ENCODE measurements around the gene C10orf105. TPM values are rescaled to one million over a fixed set of nuclear protein-coding genes. Genes with fewer than 3 reads are reported as not detected.

Gene C10orf105
- total RNA-seq, 5 donors from 2014 or later (not counting 1 experiment from before 2014, with no cell fraction given), result 0.15 to 0.45 (median 0.16) TPM

GRCh38 chr10:71685554-71686232 lies 33.9 kb downstream of the C10orf105 start:
- DNase-seq (no peak), ATAC-seq (replicated peaks in 1 of 4) (no peak)
- Histone ChIP-seq H3K4me3 (ENCODE audit: control insufficient read depth in 1 of 2, extremely low read depth in 1 of 2, low read length in 1 of 2) (no peak overlapping the region), H3K36me3 (ENCODE audit: control insufficient read depth in 2 of 2, extremely low read depth in 1 of 2, insufficient read depth in 1 of 2, low read length in 1 of 2) (no peaks in the 10 kb centered on the region), H3K27me3 (replicated peaks in 1 of 2; ENCODE audit: control insufficient read depth in 2 of 2, extremely low read depth in 1 of 2, insufficient read depth in 2 of 2, low read length in 1 of 2) (peaks cover 0 to 8% of the 10 kb centered on the region in 2 experiments), H3K27ac (ENCODE audit: low read length) (no peak overlapping the region), H3K4me1 (ENCODE audit: control insufficient read depth in 1 of 2, extremely low read depth in 1 of 2, insufficient read depth in 2 of 2, low read length in 2 of 2) (peaks cover 0 to 7% of the 10 kb centered on the region in 2 experiments), H3K9me3 (no peaks in the 10 kb centered on the region)
- no peak overlapping the region for H3K4me3 Mint-ChIP-seq
- no peaks in the 10 kb centered on the region for H3K27me3 Mint-ChIP-seq
- no peaks in the 10 kb centered on the region for H3K36me3 Mint-ChIP-seq
- POLR2A ChIA-PET, result no interaction called here
- 91% methylated on average over 9 of the region's 13 CpGs for WGBS (ENCODE audit: insufficient coverage)
- H3K4me1 Mint-ChIP-seq, result peaks cover 0 to 9% (median 3%) of the 10 kb centered on the region in 3 donors
- CTCF ChIA-PET, result interaction anchor here in 1 of 2 donors (0.6 kb wide), 1 partner anchor 535 kb away, joined by 4 read pairs; no protein-coding TSS in a partner anchor
- H3K9me3 Mint-ChIP-seq, result peaks cover 2 to 4% (median 4%) of the 10 kb centered on the region in 3 donors
- H3K27ac Mint-ChIP-seq, result no peak overlapping the region

DNA sequence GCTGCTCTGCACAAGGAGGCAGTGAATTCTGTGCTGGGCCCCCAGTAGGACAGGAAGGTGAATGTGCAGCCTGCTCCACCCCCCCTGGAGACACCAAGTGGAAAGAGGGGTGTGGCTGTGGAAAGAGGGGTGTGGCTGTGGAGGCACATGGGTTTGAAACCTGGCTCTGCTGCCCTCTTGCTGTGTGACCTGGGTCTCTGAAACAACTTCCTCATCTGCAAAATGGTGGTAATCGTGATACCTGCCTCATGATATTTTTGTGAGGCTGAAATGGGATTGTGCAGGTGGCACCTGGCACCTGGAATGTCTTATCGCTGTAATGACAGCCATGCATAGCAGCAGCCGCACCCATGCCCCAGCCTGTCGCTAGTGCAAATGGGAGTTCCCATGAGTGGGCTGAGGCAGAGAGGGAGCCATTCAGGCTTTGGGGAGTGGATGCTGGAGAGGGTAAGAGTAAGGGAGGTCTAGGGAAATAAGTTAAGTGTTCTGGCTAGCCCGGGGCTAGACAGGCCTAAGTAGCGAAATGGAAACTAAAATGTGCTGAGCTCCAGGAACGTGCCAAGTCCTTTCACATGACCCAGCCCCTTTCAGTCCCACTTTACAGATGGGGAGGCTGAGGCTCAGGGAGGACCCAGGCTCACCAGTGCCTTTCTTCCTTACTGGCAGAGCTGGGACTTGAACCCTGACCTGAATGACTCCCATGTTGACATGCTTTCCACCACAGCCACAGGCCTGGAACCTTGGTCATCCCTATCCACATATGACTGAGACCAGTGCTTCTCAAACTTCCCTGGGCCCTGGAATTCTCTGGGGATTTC lies 35.0 kb downstream of the C10orf105 start:
- peaks cover 0 to 14% of the 10 kb centered on the region in 2 experiments for H3K27me3 ChIP-seq (replicated peaks in 1 of 2; ENCODE audit: control insufficient read depth in 2 of 2, extremely low read depth in 1 of 2, insufficient read depth in 2 of 2, low read length in 1 of 2)
- ChIA-PET POLR2A (no interaction called here), CTCF (no interaction called here)
- WGBS (ENCODE audit: insufficient coverage), result 74% methylated on average over 5 of the region's 7 CpGs
- H3K4me3 ChIP-seq (ENCODE audit: control insufficient read depth in 1 of 2, extremely low read depth in 1 of 2, low read length in 1 of 2), result no peak overlapping the region
- no peak overlapping the region for H3K4me3 Mint-ChIP-seq
- H3K27ac ChIP-seq (ENCODE audit: low read length), result no peak overlapping the region
- no peak overlapping the region for H3K27ac Mint-ChIP-seq
- peaks cover 0 to 7% of the 10 kb centered on the region in 2 experiments for H3K4me1 ChIP-seq (ENCODE audit: control insufficient read depth in 1 of 2, extremely low read depth in 1 of 2, insufficient read depth in 2 of 2, low read length in 2 of 2)
- ATAC-seq (replicated peaks in 1 of 4) (no peak), DNase-seq (no peak)
- H3K36me3 Mint-ChIP-seq, result no peaks in the 10 kb centered on the region
- no peaks in the 10 kb centered on the region for H3K36me3 ChIP-seq (ENCODE audit: control insufficient read depth in 2 of 2, extremely low read depth in 1 of 2, insufficient read depth in 1 of 2, low read length in 1 of 2)
- no peaks in the 10 kb centered on the region for H3K9me3 ChIP-seq
- peaks cover 0 to 9% (median 3%) of the 10 kb centered on the region in 3 donors for H3K4me1 Mint-ChIP-seq
- no peaks in the 10 kb centered on the region for H3K27me3 Mint-ChIP-seq
- H3K9me3 Mint-ChIP-seq, result peaks cover 2 to 4% (median 4%) of the 10 kb centered on the region in 3 donors

DNA sequence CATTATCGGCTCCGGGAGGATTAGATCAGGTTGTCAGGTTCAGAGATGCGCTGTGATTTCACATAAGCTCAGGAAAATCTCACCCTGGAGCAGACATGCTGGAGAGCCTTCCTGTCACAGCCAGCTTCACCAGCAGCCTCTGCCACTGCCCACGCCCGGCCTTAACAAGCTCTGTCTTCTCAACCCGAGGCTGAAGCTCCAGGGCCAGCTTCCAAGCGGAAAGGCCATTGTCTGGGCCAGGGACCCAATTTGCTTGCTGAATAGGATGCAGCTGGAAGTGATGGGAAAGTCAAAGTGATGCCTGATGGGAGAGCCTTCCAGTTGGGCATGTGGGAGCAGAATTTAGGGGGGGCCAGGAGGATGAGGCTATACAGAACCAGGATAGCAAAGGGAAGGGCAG lies 36.3 kb downstream of the C10orf105 start:
- peaks cover 2 to 4% (median 3%) of the 10 kb centered on the region in 3 donors for H3K9me3 Mint-ChIP-seq
- no peak overlapping the region for H3K27ac Mint-ChIP-seq
- ChIA-PET CTCF (no interaction called here), POLR2A (no interaction called here)
- Histone ChIP-seq H3K4me1 (ENCODE audit: control insufficient read depth in 1 of 2, extremely low read depth in 1 of 2, insufficient read depth in 2 of 2, low read length in 2 of 2) (peaks cover 0 to 7% of the 10 kb centered on the region in 2 experiments), H3K4me3 (ENCODE audit: control insufficient read depth in 1 of 2, extremely low read depth in 1 of 2, low read length in 1 of 2) (no peak overlapping the region), H3K9me3 (no peaks in the 10 kb centered on the region), H3K36me3 (ENCODE audit: control insufficient read depth in 2 of 2, extremely low read depth in 1 of 2, insufficient read depth in 1 of 2, low read length in 1 of 2) (no peaks in the 10 kb centered on the region), H3K27me3 (replicated peaks in 1 of 2; ENCODE audit: control insufficient read depth in 2 of 2, extremely low read depth in 1 of 2, insufficient read depth in 2 of 2, low read length in 1 of 2) (peaks cover 0 to 20% of the 10 kb centered on the region in 2 experiments), H3K27ac (ENCODE audit: low read length) (no peak overlapping the region)
- 100% methylated on average over 3 of the region's 7 CpGs for WGBS (ENCODE audit: insufficient coverage)
- DNase-seq (no peak), ATAC-seq (replicated peaks in 1 of 4) (no peak)
- no peaks in the 10 kb centered on the region for H3K36me3 Mint-ChIP-seq
- H3K4me3 Mint-ChIP-seq, result no peak overlapping the region
- no peaks in the 10 kb centered on the region for H3K27me3 Mint-ChIP-seq
- peaks cover 0 to 9% (median 3%) of the 10 kb centered on the region in 3 donors for H3K4me1 Mint-ChIP-seq

GRCh38 chr10:71681977-71682376 lies 37.6 kb downstream of the C10orf105 start:
- H3K27me3 ChIP-seq (replicated peaks in 1 of 2; ENCODE audit: control insufficient read depth in 2 of 2, extremely low read depth in 1 of 2, insufficient read depth in 2 of 2, low read length in 1 of 2), result peaks cover 0 to 31% of the 10 kb centered on the region in 2 experiments
- no peak overlapping the region for H3K4me3 Mint-ChIP-seq
- H3K4me3 ChIP-seq (ENCODE audit: control insufficient read depth in 1 of 2, extremely low read depth in 1 of 2, low read length in 1 of 2), result no peak overlapping the region
- no peak for DNase-seq
- H3K36me3 Mint-ChIP-seq, result no peaks in the 10 kb centered on the region
- peaks cover 0 to 3% of the 10 kb centered on the region in 2 donors for H3K27me3 Mint-ChIP-seq
- H3K4me1 ChIP-seq (ENCODE audit: control insufficient read depth in 1 of 2, extremely low read depth in 1 of 2, insufficient read depth in 2 of 2, low read length in 2 of 2), result peaks cover 0 to 7% of the 10 kb centered on the region in 2 experiments
- 65% methylated on average over 5 of the region's 5 CpGs for WGBS (ENCODE audit: insufficient coverage)
- H3K9me3 ChIP-seq, result no peaks in the 10 kb centered on the region
- H3K27ac Mint-ChIP-seq, result no peak overlapping the region
- H3K36me3 ChIP-seq (ENCODE audit: control insufficient read depth in 2 of 2, extremely low read depth in 1 of 2, insufficient read depth in 1 of 2, low read length in 1 of 2), result no peaks in the 10 kb centered on the region
- H3K27ac ChIP-seq (ENCODE audit: low read length), result no peak overlapping the region
- H3K4me1 Mint-ChIP-seq, result peaks cover 0 to 5% (median 3%) of the 10 kb centered on the region in 3 donors
- no peaks in the 10 kb centered on the region for H3K9me3 Mint-ChIP-seq
- no peak for ATAC-seq (replicated peaks in 1 of 4)
- ChIA-PET POLR2A (no interaction called here), CTCF (no interaction called here)

DNA sequence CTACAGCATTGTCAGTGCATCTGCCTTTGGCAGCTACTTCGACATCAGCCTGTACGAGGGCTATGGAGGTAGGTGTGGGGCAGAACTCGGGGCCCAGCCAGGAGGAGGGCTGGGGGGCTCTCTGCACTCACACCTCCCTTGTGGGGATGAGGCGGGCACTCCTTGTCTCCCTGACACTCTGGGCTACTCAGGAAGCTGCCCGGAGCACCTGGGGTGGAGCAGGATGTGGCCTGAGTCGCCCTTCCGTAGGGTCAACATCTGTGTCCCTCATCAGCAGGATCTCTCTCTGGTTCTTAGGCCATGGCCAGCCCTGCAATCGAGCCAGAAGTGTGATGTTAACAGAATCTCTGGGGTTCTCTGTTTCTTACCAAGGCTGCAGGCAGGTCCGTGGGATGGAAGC lies 40.2 kb downstream of the C10orf105 start:
- Mint-ChIP-seq H3K4me1 (peaks cover 0 to 2% (median under 1%) of the 10 kb centered on the region in 3 donors), H3K36me3 (no peaks in the 10 kb centered on the region), H3K27me3 (peaks cover 0 to 3% of the 10 kb centered on the region in 2 donors), H3K9me3 (no peaks in the 10 kb centered on the region), H3K27ac (no peak overlapping the region), H3K4me3 (no peak overlapping the region)
- CTCF ChIA-PET, result no interaction called here
- Histone ChIP-seq H3K4me1 (ENCODE audit: control insufficient read depth in 1 of 2, extremely low read depth in 1 of 2, insufficient read depth in 2 of 2, low read length in 2 of 2) (peaks cover 0 to 3% of the 10 kb centered on the region in 2 experiments), H3K4me3 (ENCODE audit: control insufficient read depth in 1 of 2, extremely low read depth in 1 of 2, low read length in 1 of 2) (no peak overlapping the region), H3K36me3 (ENCODE audit: control insufficient read depth in 2 of 2, extremely low read depth in 1 of 2, insufficient read depth in 1 of 2, low read length in 1 of 2) (no peaks in the 10 kb centered on the region), H3K27me3 (replicated peaks in 1 of 2; ENCODE audit: control insufficient read depth in 2 of 2, extremely low read depth in 1 of 2, insufficient read depth in 2 of 2, low read length in 1 of 2) (peaks cover 0 to 35% of the 10 kb centered on the region in 2 experiments), H3K27ac (ENCODE audit: low read length) (no peak overlapping the region), H3K9me3 (no peaks in the 10 kb centered on the region)
- no peak for ATAC-seq (replicated peaks in 1 of 4)
- POLR2A ChIA-PET, result no interaction called here
- WGBS (ENCODE audit: insufficient coverage), result 77% methylated on average over 4 of the region's 9 CpGs
- no peak for DNase-seq

- Histone ChIP-seq H3K9me3 (no peaks in the 10 kb centered on the region), H3K27ac (ENCODE audit: low read length) (no peak overlapping the region), H3K36me3 (ENCODE audit: control insufficient read depth in 2 of 2, extremely low read depth in 1 of 2, insufficient read depth in 1 of 2, low read length in 1 of 2) (no peaks in the 10 kb centered on the region), H3K27me3 (replicated peaks in 1 of 2; ENCODE audit: control insufficient read depth in 2 of 2, extremely low read depth in 1 of 2, insufficient read depth in 2 of 2, low read length in 1 of 2) (peaks cover 0 to 35% of the 10 kb centered on the region in 2 experiments), H3K4me3 (ENCODE audit: control insufficient read depth in 1 of 2, extremely low read depth in 1 of 2, low read length in 1 of 2) (no peak overlapping the region), H3K4me1 (ENCODE audit: control insufficient read depth in 1 of 2, extremely low read depth in 1 of 2, insufficient read depth in 2 of 2, low read length in 2 of 2) (no peaks in the 10 kb centered on the region)
- H3K27me3 Mint-ChIP-seq, result peaks cover 0 to 3% of the 10 kb centered on the region in 2 donors
- ChIA-PET CTCF (no interaction called here), POLR2A (no interaction called here)
- H3K4me3 Mint-ChIP-seq, result no peak overlapping the region
- 59% methylated on average over 4 of the region's 10 CpGs for WGBS (ENCODE audit: insufficient coverage)
- H3K9me3 Mint-ChIP-seq, result no peaks in the 10 kb centered on the region
- H3K27ac Mint-ChIP-seq, result no peak overlapping the region
- H3K36me3 Mint-ChIP-seq, result no peaks in the 10 kb centered on the region
- no peaks in the 10 kb centered on the region for H3K4me1 Mint-ChIP-seq
- ATAC-seq (replicated peaks in 1 of 4) (no peak), DNase-seq (no peak)
Observed at GRCh38 chr10:71678057-71678805, 41.3 kb downstream of the C10orf105 start.
